DMS114 treated with DMSO at 0.1 percent for 48 hours (cell line): ENCODE data around the gene FAM118A.
"Not testable (repeated sequence)": the region's sequence is repeated elsewhere in the genome, so short reads cannot be mapped to it uniquely, and the experiment has no call there.

Experiments used
- DNase-seq: peaks from one replicate; lab custom pipeline; 2025; ENCODE audit not compliant: unreplicated experiment; lab: John Stamatoyannopoulos, UW

FAM118A gene

GRCh38 chr22:45308957-45309421 is 745 bp upstream of the FAM118A start:
- no peak for DNase-seq

GRCh38 chr22:45310331-45310976 is 720 bp downstream of the FAM118A start:
- DNase-seq, result no peak

- no peak for DNase-seq
These were observed 1.3 kb downstream of the FAM118A start for GRCh38 chr22:45310977-45311531.

- DNase-seq, result no peak
These were observed 2.7 kb downstream of the FAM118A start for GRCh38 chr22:45312415-45312814.

GRCh38 chr22:45312856-45313255 is 3.1 kb downstream of the FAM118A start:
- no peak for DNase-seq

- no peak for DNase-seq
These were observed 4.5 kb downstream of the FAM118A start for GRCh38 chr22:45314054-45314721.

- DNase-seq, result no peak
These were observed 5.1 kb downstream of the FAM118A start for GRCh38 chr22:45314786-45315185.

GRCh38 chr22:45316796-45317526 is 7.2 kb downstream of the FAM118A start:
- DNase-seq, result no peak

GRCh38 chr22:45317551-45318167 is 7.9 kb downstream of the FAM118A start:
- DNase-seq, result no peak

GRCh38 chr22:45318168-45318557 is 8.4 kb downstream of the FAM118A start:
- no peak for DNase-seq

GRCh38 chr22:45318558-45319323 is 9.0 kb downstream of the FAM118A start:
- no peak for DNase-seq

GRCh38 chr22:45319324-45319685 is 9.6 kb downstream of the FAM118A start:
- DNase-seq, result no peak

GRCh38 chr22:45320357-45320976 is 10.7 kb downstream of the FAM118A start:
- DNase-seq, result no peak

- DNase-seq, result no peak
These were observed 12.1 kb downstream of the FAM118A start for GRCh38 chr22:45321827-45322226.

GRCh38 chr22:45322873-45323525 is 13.3 kb downstream of the FAM118A start:
- DNase-seq, result no peak

GRCh38 chr22:45323695-45324094 is 14.0 kb downstream of the FAM118A start:
- no peak for DNase-seq

- DNase-seq, result no peak
These were observed 14.6 kb downstream of the FAM118A start for GRCh38 chr22:45324311-45324711.

GRCh38 chr22:45328261-45328660 is 18.5 kb downstream of the FAM118A start:
- not testable (repeated sequence) for DNase-seq

- DNase-seq, result no peak
These were observed 19.2 kb downstream of the FAM118A start for GRCh38 chr22:45328822-45329529.
